Activated CD4-positive, alpha-beta T cell treated with anti-CD3 and anti-CD28 coated beads for 1 hour (primary cell): ENCODE measurements around the gene HSD17B3.
A peak's percentile ranks its signal among the peaks of the same experiment; 100 is the strongest.

Experiments
- DNase-seq: peaks from one replicate; pipeline ENCODE4 v3.0.0-alpha.2; 2020

HSD17B3 gene

GRCh38 chr9:96232539-96233241, 69.3 kb downstream of the HSD17B3 start:
- DNase-seq: no peak

GRCh38 chr9:96232164-96232538, 69.8 kb downstream of the HSD17B3 start:
- no peak for DNase-seq

- no peak for DNase-seq
Observed at GRCh38 chr9:96230002-96230401, 72.0 kb downstream of the HSD17B3 start.

GRCh38 chr9:96222132-96222531, 79.8 kb downstream of the HSD17B3 start:
- DNase-seq: no peak

GRCh38 chr9:96219900-96220257, 82.1 kb downstream of the HSD17B3 start:
- DNase-seq: no peak

- DNase-seq: peak; percentile 11
Observed at GRCh38 chr9:96219026-96219899, 82.7 kb downstream of the HSD17B3 start.

- DNase-seq: peak; percentile 61
Observed at GRCh38 chr9:96217754-96218693, 84.0 kb downstream of the HSD17B3 start.

- DNase-seq: no peak
Observed at GRCh38 chr9:96217294-96217707, 84.7 kb downstream of the HSD17B3 start.

GRCh38 chr9:96216583-96216982, 85.4 kb downstream of the HSD17B3 start:
- DNase-seq: no peak

- no peak for DNase-seq
Observed at GRCh38 chr9:96215841-96216240, 86.1 kb downstream of the HSD17B3 start.

GRCh38 chr9:96214635-96215034, 87.3 kb downstream of the HSD17B3 start:
- no peak for DNase-seq

GRCh38 chr9:96209407-96210271, 92.3 kb downstream of the HSD17B3 start:
- no peak for DNase-seq

GRCh38 chr9:96206156-96206751, 95.7 kb downstream of the HSD17B3 start:
- DNase-seq: no peak

- no peak for DNase-seq
Observed at GRCh38 chr9:96204853-96205252, 97.1 kb downstream of the HSD17B3 start.

GRCh38 chr9:96203867-96204501, 98.0 kb downstream of the HSD17B3 start:
- DNase-seq: no peak

- no peak for DNase-seq
Observed at GRCh38 chr9:96202971-96203780, 98.8 kb downstream of the HSD17B3 start.

- no peak for DNase-seq
Observed at GRCh38 chr9:96201140-96201539, 100.8 kb downstream of the HSD17B3 start.

GRCh38 chr9:96199006-96199405, 103.0 kb downstream of the HSD17B3 start:
- no peak for DNase-seq

- no peak for DNase-seq
Observed at GRCh38 chr9:96195541-96195940, 106.4 kb downstream of the HSD17B3 start.

GRCh38 chr9:96193236-96193755, 108.7 kb downstream of the HSD17B3 start:
- no peak for DNase-seq
